SK-N-SH (cell line): ENCODE results near the gene GFY. TPM values are rescaled to one million over a fixed set of nuclear protein-coding genes. Genes with fewer than 3 reads are reported as not detected.

Experiments used
- CTCF ChIA-PET: fragments of 300-600, 350-600 bp; formaldehyde crosslinking; extraction: SDS; loops from one replicate; lab custom pipeline; 2021; lab: Yijun Ruan, JAX
- POLR2A ChIA-PET: fragments of 350-600 bp; sonication (Branson Sonifier 250); formaldehyde crosslinking; extraction: SDS; loops from one replicate; lab custom pipeline; 2020; ENCODE audit warnings: antibody characterized with exemption, inconsistent platforms; lab: Yijun Ruan, JAX
- DNase-seq: peaks from one replicate; pipeline ENCODE4 v3.0.0; 2012
- H2AFZ ChIP-seq: fragments of 200-600 bp; sonication (generic); 2 replicates; pipeline ENCODE4 v1.8.1; 2016; ENCODE audit warnings: antibody characterized with exemption, mild to moderate bottlenecking, low read depth
- H3F3A ChIP-seq: fragments of 200-600 bp; sonication (generic); replicated peaks from 2 replicates; pipeline ENCODE3; 2016; ENCODE audit warnings: antibody characterized with exemption, mild to moderate bottlenecking; ENCODE audit not compliant: insufficient read depth
- H3K27ac ChIP-seq, 2 experiments: fragments of 200-500 bp in 1 of 2; fragments of 200-600 bp in 1 of 2; sonication (Bioruptor generic) in 1 of 2; sonication (generic), shearing (Covaris generic) in 1 of 2; 2 replicates each; pipeline versions ENCODE4 v1.5.1 to v1.6.1; 2014 to 2016; ENCODE audit warnings: low read depth in 2 of 2, inconsistent platforms in 1 of 2, low read length in 1 of 2, mild to moderate bottlenecking in 1 of 2, mixed read lengths in 1 of 2
- H3K27me3 ChIP-seq: fragments of 200-600 bp; sonication (generic), shearing (Covaris generic); 2 replicates; pipeline ENCODE4 v1.6.1; 2016; ENCODE audit warnings: mixed run types; ENCODE audit not compliant: insufficient read depth
- H3K36me3 ChIP-seq, 2 experiments: fragments of 200-500 bp in 1 of 2; fragments of 200-600 bp in 1 of 2; sonication (Bioruptor generic) in 1 of 2; sonication (generic) in 1 of 2; replicated peaks in 1 of 2; 2 replicates each; pipeline versions ENCODE3 to v1.5.1; 2014 to 2016; ENCODE audit warnings: low read length in 1 of 2, mild to moderate bottlenecking in 1 of 2; ENCODE audit not compliant: insufficient read depth in 2 of 2, control insufficient read depth in 1 of 2
- H3K4me1 ChIP-seq, 2 experiments: fragments of 200-500 bp in 1 of 2; fragments of 200-600 bp in 1 of 2; sonication (Bioruptor generic) in 1 of 2; sonication (generic), shearing (Covaris generic) in 1 of 2; 2 replicates each; pipeline versions ENCODE4 v1.5.1 to v1.6.1; 2014 to 2016; ENCODE audit warnings: low read depth in 1 of 2, low read length in 1 of 2, mixed run types in 1 of 2; ENCODE audit not compliant: insufficient read depth in 2 of 2, control insufficient read depth in 1 of 2
- H3K4me2 ChIP-seq: fragments of 200-600 bp; sonication (generic), shearing (Covaris generic); 2 replicates; pipeline ENCODE4 v1.6.1; 2017; ENCODE audit warnings: mixed run types
- H3K4me3 ChIP-seq, 2 experiments: fragments of 200-500 bp in 1 of 2; fragments of 200-600 bp in 1 of 2; sonication (Bioruptor generic) in 1 of 2; sonication (generic), shearing (Covaris generic) in 1 of 2; 2 replicates each; pipeline versions ENCODE4 v1.5.1 to v1.8.1; 2014 to 2016; ENCODE audit warnings: low read depth in 2 of 2, inconsistent platforms in 1 of 2, low read length in 1 of 2, mild to moderate bottlenecking in 1 of 2, mixed read lengths in 1 of 2, moderate library complexity in 1 of 2
- H3K79me2 ChIP-seq: fragments of 200-600 bp; sonication (generic); 2 replicates; pipeline ENCODE4 v1.8.1; 2017; ENCODE audit warnings: mild to moderate bottlenecking; ENCODE audit not compliant: insufficient read depth
- H3K9ac ChIP-seq: fragments of 200-600 bp; sonication (generic); 2 replicates; pipeline ENCODE4 v1.6.1; 2017; ENCODE audit warnings: mixed run types
- H3K9me2 ChIP-seq: fragments of 200-600 bp; sonication (generic); 2 replicates; pipeline ENCODE4 v1.6.1; 2017; ENCODE audit warnings: mixed run types
- H3K9me3 ChIP-seq: fragments of 200-600 bp; sonication (generic); 2 replicates; pipeline ENCODE4 v1.6.1; 2017; ENCODE audit warnings: mixed run types, mild to moderate bottlenecking, moderate library complexity
- H4K20me1 ChIP-seq: fragments of 200-600 bp; sonication (generic); 2 replicates; pipeline ENCODE4 v1.6.1; 2017; ENCODE audit warnings: mild to moderate bottlenecking, mixed run types; ENCODE audit not compliant: insufficient read depth
- EP300 ChIP-seq, 2 experiments: IDR thresholded peaks; 2 replicates each; pipeline versions ENCODE4 v1.4.0 to v1.6.1; 2012; ENCODE audit warnings: borderline replicate concordance in 1 of 2, low read depth in 1 of 2, low read length in 1 of 2
- FOXJ3 ChIP-seq: sonication (generic); formaldehyde crosslinking; IDR thresholded peaks from 2 replicates; pipeline ENCODE4 v1.5.1; 2020; ENCODE audit warnings: mild to moderate bottlenecking, missing genetic modification reagents
- GABPA ChIP-seq: IDR thresholded peaks from 2 replicates; pipeline ENCODE4 v1.4.0; 2012; ENCODE audit warnings: low read depth, mild to moderate bottlenecking
- JUND ChIP-seq: IDR thresholded peaks from 2 replicates; pipeline ENCODE4 v1.4.0; 2012
- MEF2A ChIP-seq: IDR thresholded peaks from 2 replicates; pipeline ENCODE4 v1.4.0; 2012; ENCODE audit warnings: low read depth, borderline replicate concordance
- MXI1 ChIP-seq: IDR thresholded peaks from 2 replicates; pipeline ENCODE4 v1.6.1; 2012; ENCODE audit warnings: mild to moderate bottlenecking, low read depth, low read length, improper control_type of control experiment
- NRF1 ChIP-seq: IDR thresholded peaks from 2 replicates; pipeline ENCODE4 v1.6.1; 2012; ENCODE audit warnings: low read depth, mild to moderate bottlenecking, low read length
- RCOR1 ChIP-seq: fragments of 150-350 bp; IDR thresholded peaks from 2 replicates; pipeline ENCODE4 v1.6.1; 2017; ENCODE audit warnings: antibody characterized with exemption, low read length
- RFX5 ChIP-seq: IDR thresholded peaks from 2 replicates; pipeline ENCODE4 v1.6.1; 2012; ENCODE audit warnings: mild to moderate bottlenecking, improper control_type of control experiment, low read length
- RXRA ChIP-seq: IDR thresholded peaks from 2 replicates; pipeline ENCODE4 v1.4.0; 2012; ENCODE audit warnings: low read depth, mild to moderate bottlenecking, borderline replicate concordance
- SIN3A ChIP-seq: IDR thresholded peaks from 2 replicates; pipeline ENCODE4 v1.6.1; 2012; ENCODE audit warnings: low read depth, mild to moderate bottlenecking, low read length, moderate library complexity, borderline replicate concordance
- SMC3 ChIP-seq: IDR thresholded peaks from 2 replicates; pipeline ENCODE4 v1.6.1; 2012; ENCODE audit warnings: low read depth, low read length, improper control_type of control experiment
- TAF1 ChIP-seq: IDR thresholded peaks from 2 replicates; pipeline ENCODE4 v1.6.1; 2012; ENCODE audit warnings: low read depth, mild to moderate bottlenecking, low read length, moderate library complexity, borderline replicate concordance
- YY1 ChIP-seq: IDR thresholded peaks from 2 replicates; pipeline ENCODE4 v1.4.0; 2012; ENCODE audit warnings: low read depth, mild to moderate bottlenecking
- WGBS: methylation state at CpG from one replicate; pipeline ENCODE4 v1.1.6; 2017; ENCODE audit warnings: low lambda C conversion rate; 5-methylcytosine and 5-hydroxymethylcytosine counted together
- polyA plus RNA-seq, 3 experiments: library from polyadenylated mRNA; depleted of rRNA; stranded (reverse); fragments of >200 nt; gene quantifications; 2 replicates each; pipeline ENCODE4 v1.2.3, GENCODE V29; 2012
- TF ChIP-seq, protein P1 (sequence below): fragments of 200-600 bp; sonication (generic); IDR thresholded peaks from 2 replicates; pipeline ENCODE4 v1.6.1; 2017; ENCODE audit warnings: antibody characterized with exemption, mild to moderate bottlenecking, moderate library complexity
- TF ChIP-seq, protein P2 (sequence below): IDR thresholded peaks from 2 replicates; pipeline ENCODE4; 2012

GFY gene
- polyA plus RNA-seq, 1 of the 3 experiments (the other 2 are of a cell fraction): not detected

DNA sequence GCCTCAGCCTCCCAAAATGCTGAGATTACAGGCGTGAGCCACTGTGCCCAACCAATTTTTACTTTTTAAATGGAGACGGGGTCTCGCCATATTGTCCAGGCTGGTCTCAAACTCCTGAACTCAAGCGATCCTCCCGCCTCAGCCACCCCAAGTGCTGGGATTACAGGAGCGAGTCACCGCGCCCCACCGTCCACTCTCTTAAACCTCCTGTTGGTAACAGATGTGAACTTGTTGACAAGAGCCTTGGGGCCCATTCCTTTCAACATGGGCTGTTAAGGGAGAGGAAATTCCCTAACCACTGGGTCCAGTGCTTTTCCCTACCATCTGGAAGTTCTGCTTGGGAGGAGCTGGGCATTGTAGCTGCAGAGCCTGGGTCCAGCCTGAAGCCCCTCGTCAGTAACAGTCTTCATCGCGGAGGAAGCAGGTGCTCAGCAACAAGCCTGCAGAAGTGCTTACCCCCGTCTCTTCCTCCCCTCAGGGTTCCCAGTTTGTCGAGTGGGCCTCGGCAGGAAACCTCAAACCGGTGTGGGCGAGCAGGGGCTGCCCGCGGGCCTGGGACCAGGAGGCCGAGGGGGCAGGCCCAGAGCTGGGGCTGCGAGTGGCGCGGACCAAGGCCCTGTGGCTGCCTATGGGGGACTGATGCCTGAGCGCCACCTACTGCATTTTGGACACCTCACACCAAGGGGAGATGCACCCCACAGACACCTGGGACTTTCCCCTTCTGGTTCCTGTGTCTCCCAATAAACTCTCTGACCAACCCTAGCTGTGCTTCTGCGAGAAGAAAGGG lies 44.8 kb downstream of the GFY start:
- Histone ChIP-seq H4K20me1 (no peaks in the 10 kb centered on the region), H3K4me2 (no peak overlapping the region), H3K9me2 (no peaks in the 10 kb centered on the region), H3K27me3 (no peaks in the 10 kb centered on the region), H3K9ac (no peak overlapping the region), H3K36me3 (no peaks in the 10 kb centered on the region), H3K4me1 (peaks cover 0 to 5% of the 10 kb centered on the region in 2 experiments; a peak in 2 of 4 replicates), H3K79me2 (no peaks in the 10 kb centered on the region), H3K4me3 (no peak overlapping the region), H3K27ac (no peak overlapping the region), H3F3A (no peaks in the 10 kb centered on the region), H3K9me3 (no peaks in the 10 kb centered on the region), H2AFZ (no peak overlapping the region)
- ChIA-PET CTCF (interaction anchor here (0.7 to 1.5 kb wide), 5 partner anchors 8 to 100 kb away, joined by 3 to 7 read pairs (median 3); no protein-coding TSS in a partner anchor), POLR2A (no interaction called here)
- TF ChIP-seq TAF1 (no peak), YY1 (no peak)
- TF ChIP-seq, protein P1, sequence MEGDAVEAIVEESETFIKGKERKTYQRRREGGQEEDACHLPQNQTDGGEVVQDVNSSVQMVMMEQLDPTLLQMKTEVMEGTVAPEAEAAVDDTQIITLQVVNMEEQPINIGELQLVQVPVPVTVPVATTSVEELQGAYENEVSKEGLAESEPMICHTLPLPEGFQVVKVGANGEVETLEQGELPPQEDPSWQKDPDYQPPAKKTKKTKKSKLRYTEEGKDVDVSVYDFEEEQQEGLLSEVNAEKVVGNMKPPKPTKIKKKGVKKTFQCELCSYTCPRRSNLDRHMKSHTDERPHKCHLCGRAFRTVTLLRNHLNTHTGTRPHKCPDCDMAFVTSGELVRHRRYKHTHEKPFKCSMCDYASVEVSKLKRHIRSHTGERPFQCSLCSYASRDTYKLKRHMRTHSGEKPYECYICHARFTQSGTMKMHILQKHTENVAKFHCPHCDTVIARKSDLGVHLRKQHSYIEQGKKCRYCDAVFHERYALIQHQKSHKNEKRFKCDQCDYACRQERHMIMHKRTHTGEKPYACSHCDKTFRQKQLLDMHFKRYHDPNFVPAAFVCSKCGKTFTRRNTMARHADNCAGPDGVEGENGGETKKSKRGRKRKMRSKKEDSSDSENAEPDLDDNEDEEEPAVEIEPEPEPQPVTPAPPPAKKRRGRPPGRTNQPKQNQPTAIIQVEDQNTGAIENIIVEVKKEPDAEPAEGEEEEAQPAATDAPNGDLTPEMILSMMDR: peak; percentile 25; the same call in 1 of the 2 replicates
- DNase-seq: no peak
- WGBS: 97% methylated on average over 21 of the region's 25 CpGs

GRCh38 chr19:49470615-49470978 lies 45.4 kb downstream of the GFY start:
- Histone ChIP-seq H3K4me2 (no peak overlapping the region), H3F3A (no peaks in the 10 kb centered on the region), H3K9me2 (no peaks in the 10 kb centered on the region), H2AFZ (no peak overlapping the region), H3K36me3 (no peaks in the 10 kb centered on the region), H3K27ac (no peak overlapping the region), H3K4me1 (peaks cover 0 to 5% of the 10 kb centered on the region in 2 experiments; a peak in 2 of 4 replicates), H3K9me3 (no peaks in the 10 kb centered on the region), H4K20me1 (no peaks in the 10 kb centered on the region), H3K27me3 (no peaks in the 10 kb centered on the region), H3K9ac (no peak overlapping the region), H3K4me3 (no peak overlapping the region), H3K79me2 (no peaks in the 10 kb centered on the region)
- ChIA-PET POLR2A (no interaction called here), CTCF (interaction anchor here (0.7 to 1.5 kb wide), 5 partner anchors 8 to 99 kb away, joined by 3 to 7 read pairs (median 3); no protein-coding TSS in a partner anchor)
- DNase-seq: no peak
- TF ChIP-seq NRF1 (no peak), RXRA (no peak)
- 79% methylated on average over 8 of the region's 8 CpGs for WGBS

DNA sequence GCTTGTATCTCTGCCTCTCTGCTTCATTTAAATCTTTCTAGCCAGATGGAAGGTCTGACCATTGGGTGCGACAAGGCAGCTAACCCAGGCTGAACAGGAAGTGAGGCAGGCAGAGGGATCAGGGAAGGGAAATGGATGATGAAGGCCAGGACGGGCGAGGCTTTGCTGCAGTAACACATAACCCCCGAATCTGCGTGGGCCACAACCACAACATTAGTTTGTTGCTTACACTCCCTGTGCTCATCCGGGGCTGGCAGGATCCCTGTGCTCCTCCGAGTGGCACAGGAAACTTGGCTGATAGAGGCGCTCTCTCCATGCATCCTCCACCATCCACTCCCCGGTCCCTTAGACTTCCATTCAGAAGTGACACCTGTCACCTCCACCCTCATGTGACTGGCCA lies 47.7 kb downstream of the GFY start:
- CTCF ChIA-PET: interaction anchor here (0.9 to 2.6 kb wide), 13 partner anchors 8 to 98 kb away, joined by 3 to 16 read pairs (median 7); partner anchors contain the start of genes ALDH16A1, RPL13A and RPS11
- no peaks in the 10 kb centered on the region for H3K9me2 ChIP-seq
- H3K27ac ChIP-seq: no peak overlapping the region
- peaks cover 0 to 5% of the 10 kb centered on the region in 2 experiments; a peak in 2 of 4 replicates for H3K4me1 ChIP-seq
- no peaks in the 10 kb centered on the region for H3K79me2 ChIP-seq
- no peak overlapping the region for H3K4me3 ChIP-seq
- no peak overlapping the region for H3K9ac ChIP-seq
- no peaks in the 10 kb centered on the region for H3K27me3 ChIP-seq
- H4K20me1 ChIP-seq: no peaks in the 10 kb centered on the region
- DNase-seq: no peak
- H3K9me3 ChIP-seq: no peaks in the 10 kb centered on the region
- no peak overlapping the region for H2AFZ ChIP-seq
- no peak overlapping the region for H3K4me2 ChIP-seq
- POLR2A ChIA-PET: no interaction called here
- TF ChIP-seq EP300 (IDR thresholded peaks at IDR 0.05; ENCODE audit: borderline replicate concordance in 1 of 2, low read depth in 1 of 2, low read length in 1 of 2) (no peak), RCOR1 (no peak), SIN3A (no peak), SMC3 (no peak), JUND (no peak), GABPA (no peak), RFX5 (no peak), FOXJ3 (no peak), MXI1 (no peak), MEF2A (no peak)
- TF ChIP-seq, protein P1: no peak
- TF ChIP-seq, protein P2, sequence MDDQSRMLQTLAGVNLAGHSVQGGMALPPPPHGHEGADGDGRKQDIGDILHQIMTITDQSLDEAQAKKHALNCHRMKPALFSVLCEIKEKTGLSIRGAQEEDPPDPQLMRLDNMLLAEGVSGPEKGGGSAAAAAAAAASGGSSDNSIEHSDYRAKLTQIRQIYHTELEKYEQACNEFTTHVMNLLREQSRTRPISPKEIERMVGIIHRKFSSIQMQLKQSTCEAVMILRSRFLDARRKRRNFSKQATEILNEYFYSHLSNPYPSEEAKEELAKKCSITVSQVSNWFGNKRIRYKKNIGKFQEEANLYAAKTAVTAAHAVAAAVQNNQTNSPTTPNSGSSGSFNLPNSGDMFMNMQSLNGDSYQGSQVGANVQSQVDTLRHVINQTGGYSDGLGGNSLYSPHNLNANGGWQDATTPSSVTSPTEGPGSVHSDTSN: no peak
- H3K36me3 ChIP-seq: no peaks in the 10 kb centered on the region
- H3F3A ChIP-seq: peaks cover 3% of the 10 kb centered on the region
- WGBS: 80% methylated on average over 8 of the region's 9 CpGs
